ENCODE data around the gene TEAD1. TPM values are rescaled to one million over a fixed set of nuclear protein-coding genes. Genes with fewer than 3 reads are reported as not detected.
A peak's percentile ranks its signal among the peaks of the same experiment; 100 is the strongest.

TEAD1 gene
- total RNA-seq, 2 experiments from 2014 or later: 0.11 TPM; not detected in 1

DNA sequence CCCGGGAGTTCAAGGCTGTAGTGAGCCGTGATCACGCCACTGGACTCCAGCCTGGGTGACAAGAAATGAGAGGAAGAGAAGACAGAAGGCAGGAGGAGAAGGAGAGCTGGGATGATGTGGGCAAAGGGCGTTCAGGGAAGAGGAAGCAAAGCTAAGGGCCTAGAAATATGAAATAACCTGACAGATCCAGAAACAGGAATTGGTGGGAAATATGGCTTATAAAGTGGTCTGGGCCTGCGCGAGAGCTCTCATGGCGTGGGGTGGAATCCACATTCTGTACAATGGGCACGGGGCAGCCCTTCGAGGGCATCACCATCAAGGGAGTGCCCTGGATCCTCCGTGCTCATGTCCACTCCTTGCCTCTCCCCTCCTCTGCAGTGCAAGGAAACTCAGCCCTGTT lies 288.1 kb downstream of the TEAD1 start:
- no peak for ATAC-seq (ENCODE audit: poor library complexity)
- Histone ChIP-seq H3K27me3 (ENCODE audit: control insufficient read depth in 1 of 2, insufficient read depth in 2 of 2, low read length in 2 of 2) (peaks cover 5 to 11% of the 10 kb centered on the region in 2 experiments), H3K27ac (ENCODE audit: low read depth in 1 of 2, low read length in 2 of 2) (no peak overlapping the region), H3K4me1 (ENCODE audit: insufficient read depth, low read length) (no peaks in the 10 kb centered on the region), H3K36me3 (ENCODE audit: insufficient read depth, low read length) (no peaks in the 10 kb centered on the region), H3K4me3 (ENCODE audit: low read length) (no peak overlapping the region), H3K9me3 (ENCODE audit: control insufficient read depth in 1 of 2, insufficient read depth in 1 of 2, low read length in 2 of 2) (no peaks in the 10 kb centered on the region)
- no peaks in the 10 kb centered on the region for H3K9me3 Mint-ChIP-seq
- DNase-seq: no peak
- intact Hi-C loops (cut with DNase I, micrococcal nuclease): loop anchor here (10.0 kb wide), 2 partner anchors 272 to 1282 kb away; no protein-coding TSS in a partner anchor
- no peak overlapping the region for H3K4me3 Mint-ChIP-seq
- H3K27me3 Mint-ChIP-seq: peaks cover 41% of the 10 kb centered on the region
- H3K27ac Mint-ChIP-seq: no peak overlapping the region
- ChIA-PET CTCF (no interaction called here), POLR2A (no interaction called here)
- H3K4me1 Mint-ChIP-seq (ENCODE audit: low read depth): no peaks in the 10 kb centered on the region
- TF ChIP-seq CTCF (IDR thresholded peaks at IDR 0.05): no peak
- no peaks in the 10 kb centered on the region for H3K36me3 Mint-ChIP-seq (ENCODE audit: low read depth)

GRCh38 chr11:12963051-12963450 lies 288.8 kb downstream of the TEAD1 start:
- intact Hi-C loops (cut with DNase I, micrococcal nuclease): loop anchor here (10.0 kb wide), 2 partner anchors 272 to 1282 kb away; no protein-coding TSS in a partner anchor
- no peak overlapping the region for H3K27ac Mint-ChIP-seq
- ChIA-PET POLR2A (no interaction called here), CTCF (no interaction called here)
- Histone ChIP-seq H3K27me3 (ENCODE audit: control insufficient read depth in 1 of 2, insufficient read depth in 2 of 2, low read length in 2 of 2) (peaks cover 5 to 11% of the 10 kb centered on the region in 2 experiments), H3K27ac (ENCODE audit: low read depth in 1 of 2, low read length in 2 of 2) (no peak overlapping the region), H3K4me3 (ENCODE audit: low read length) (no peak overlapping the region), H3K4me1 (ENCODE audit: insufficient read depth, low read length) (no peaks in the 10 kb centered on the region), H3K36me3 (ENCODE audit: insufficient read depth, low read length) (no peaks in the 10 kb centered on the region), H3K9me3 (ENCODE audit: control insufficient read depth in 1 of 2, insufficient read depth in 1 of 2, low read length in 2 of 2) (no peaks in the 10 kb centered on the region)
- H3K27me3 Mint-ChIP-seq: peaks cover 47% of the 10 kb centered on the region
- H3K4me1 Mint-ChIP-seq (ENCODE audit: low read depth): no peaks in the 10 kb centered on the region
- H3K9me3 Mint-ChIP-seq: no peaks in the 10 kb centered on the region
- no peak overlapping the region for H3K4me3 Mint-ChIP-seq
- H3K36me3 Mint-ChIP-seq (ENCODE audit: low read depth): no peaks in the 10 kb centered on the region
- ATAC-seq (ENCODE audit: poor library complexity) (no peak), DNase-seq (no peak)
- TF ChIP-seq CTCF (IDR thresholded peaks at IDR 0.05): no peak

GRCh38 chr11:12963792-12964536 lies 289.7 kb downstream of the TEAD1 start:
- no peaks in the 10 kb centered on the region for H3K9me3 ChIP-seq (ENCODE audit: control insufficient read depth in 1 of 2, insufficient read depth in 1 of 2, low read length in 2 of 2)
- intact Hi-C loops (cut with DNase I, micrococcal nuclease): loop anchor here (1.0 to 10.0 kb wide), 5 partner anchors 271 to 1281 kb away; no protein-coding TSS in a partner anchor
- CTCF ChIA-PET: interaction anchor here (0.6 to 1.5 kb wide), 5 partner anchors 10 to 371 kb away, joined by 3 to 4 read pairs (median 3); no protein-coding TSS in a partner anchor
- no peaks in the 10 kb centered on the region for H3K36me3 Mint-ChIP-seq (ENCODE audit: low read depth)
- H3K27me3 ChIP-seq (ENCODE audit: control insufficient read depth in 1 of 2, insufficient read depth in 2 of 2, low read length in 2 of 2): peaks cover 5 to 11% of the 10 kb centered on the region in 2 experiments
- no peak overlapping the region for H3K27ac ChIP-seq (ENCODE audit: low read depth in 1 of 2, low read length in 2 of 2)
- H3K27ac Mint-ChIP-seq: no peak overlapping the region
- DNase-seq: peak; percentile 20 to 70 (median 46)
- no peak overlapping the region for H3K4me3 Mint-ChIP-seq
- H3K4me1 Mint-ChIP-seq (ENCODE audit: low read depth): no peaks in the 10 kb centered on the region
- H3K4me1 ChIP-seq (ENCODE audit: insufficient read depth, low read length): no peaks in the 10 kb centered on the region
- H3K36me3 ChIP-seq (ENCODE audit: insufficient read depth, low read length): no peaks in the 10 kb centered on the region
- peak; percentile 65 for ATAC-seq (ENCODE audit: poor library complexity)
- no peak overlapping the region for H3K4me3 ChIP-seq (ENCODE audit: low read length)
- H3K9me3 Mint-ChIP-seq: no peaks in the 10 kb centered on the region
- peak; percentile 67 for TF ChIP-seq CTCF (IDR thresholded peaks at IDR 0.05)
- POLR2A ChIA-PET: no interaction called here
- peaks cover 47% of the 10 kb centered on the region for H3K27me3 Mint-ChIP-seq
